Ishikawa (cell line): Measurements from ENCODE around the gene SPOP.

Source experiments
- CEBPB ChIP-seq: IDR thresholded peaks from 2 replicates; pipeline ENCODE4 v1.6.1; 2012
- CREB1 ChIP-seq: IDR thresholded peaks from 2 replicates; pipeline ENCODE4 v1.6.1; 2012; ENCODE audit warnings: low read depth
- EGR1 ChIP-seq: IDR thresholded peaks from 2 replicates; pipeline ENCODE4 v1.6.1; 2012
- EP300 ChIP-seq: IDR thresholded peaks from 2 replicates; pipeline ENCODE4 v1.6.1; 2012; ENCODE audit warnings: borderline replicate concordance
- FOXM1 ChIP-seq: IDR thresholded peaks from 2 replicates; pipeline ENCODE4 v1.6.1; 2012; ENCODE audit warnings: low read depth, borderline replicate concordance
- NFIC ChIP-seq: IDR thresholded peaks from 2 replicates; pipeline ENCODE4 v1.6.1; 2012
- RAD21 ChIP-seq: IDR thresholded peaks from 2 replicates; pipeline ENCODE4 v1.6.1; 2012; ENCODE audit warnings: low read depth
- TAF1 ChIP-seq: IDR thresholded peaks from 2 replicates; pipeline ENCODE4 v1.6.1; 2012; ENCODE audit warnings: low read depth, mild to moderate bottlenecking
- TCF12 ChIP-seq: IDR thresholded peaks from 2 replicates; pipeline ENCODE4 v1.6.1; 2012; ENCODE audit warnings: low read depth
- TEAD4 ChIP-seq: IDR thresholded peaks from 2 replicates; pipeline ENCODE4 v1.6.1; 2012
- USF1 ChIP-seq: IDR thresholded peaks from 2 replicates; pipeline ENCODE4 v1.6.1; 2012
- YY1 ChIP-seq: IDR thresholded peaks from 2 replicates; pipeline ENCODE4 v1.6.1; 2012; ENCODE audit warnings: low read depth
- ZBTB7A ChIP-seq: IDR thresholded peaks from 2 replicates; pipeline ENCODE4 v1.6.1; 2012; ENCODE audit warnings: low read depth
- TF ChIP-seq, protein P1 (sequence below): IDR thresholded peaks from 2 replicates; pipeline ENCODE4 v1.6.1; 2012
- TF ChIP-seq, protein P2 (sequence below): IDR thresholded peaks from 2 replicates; pipeline ENCODE4 v1.6.1; 2012; ENCODE audit warnings: low read depth, mild to moderate bottlenecking

Gene SPOP

GRCh38 chr17:49707246-49707607 lies 29.3 kb upstream of the SPOP start:
- no peak for TF ChIP-seq YY1
- TF ChIP-seq EGR1 = no peak
- TF ChIP-seq, protein P1, sequence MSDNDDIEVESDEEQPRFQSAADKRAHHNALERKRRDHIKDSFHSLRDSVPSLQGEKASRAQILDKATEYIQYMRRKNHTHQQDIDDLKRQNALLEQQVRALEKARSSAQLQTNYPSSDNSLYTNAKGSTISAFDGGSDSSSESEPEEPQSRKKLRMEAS = no peak
- TF ChIP-seq RAD21 = no peak
- TF ChIP-seq USF1 = no peak
- no peak for TF ChIP-seq TEAD4
- TF ChIP-seq CEBPB = no peak
- no peak for TF ChIP-seq FOXM1
- TF ChIP-seq, protein P2, sequence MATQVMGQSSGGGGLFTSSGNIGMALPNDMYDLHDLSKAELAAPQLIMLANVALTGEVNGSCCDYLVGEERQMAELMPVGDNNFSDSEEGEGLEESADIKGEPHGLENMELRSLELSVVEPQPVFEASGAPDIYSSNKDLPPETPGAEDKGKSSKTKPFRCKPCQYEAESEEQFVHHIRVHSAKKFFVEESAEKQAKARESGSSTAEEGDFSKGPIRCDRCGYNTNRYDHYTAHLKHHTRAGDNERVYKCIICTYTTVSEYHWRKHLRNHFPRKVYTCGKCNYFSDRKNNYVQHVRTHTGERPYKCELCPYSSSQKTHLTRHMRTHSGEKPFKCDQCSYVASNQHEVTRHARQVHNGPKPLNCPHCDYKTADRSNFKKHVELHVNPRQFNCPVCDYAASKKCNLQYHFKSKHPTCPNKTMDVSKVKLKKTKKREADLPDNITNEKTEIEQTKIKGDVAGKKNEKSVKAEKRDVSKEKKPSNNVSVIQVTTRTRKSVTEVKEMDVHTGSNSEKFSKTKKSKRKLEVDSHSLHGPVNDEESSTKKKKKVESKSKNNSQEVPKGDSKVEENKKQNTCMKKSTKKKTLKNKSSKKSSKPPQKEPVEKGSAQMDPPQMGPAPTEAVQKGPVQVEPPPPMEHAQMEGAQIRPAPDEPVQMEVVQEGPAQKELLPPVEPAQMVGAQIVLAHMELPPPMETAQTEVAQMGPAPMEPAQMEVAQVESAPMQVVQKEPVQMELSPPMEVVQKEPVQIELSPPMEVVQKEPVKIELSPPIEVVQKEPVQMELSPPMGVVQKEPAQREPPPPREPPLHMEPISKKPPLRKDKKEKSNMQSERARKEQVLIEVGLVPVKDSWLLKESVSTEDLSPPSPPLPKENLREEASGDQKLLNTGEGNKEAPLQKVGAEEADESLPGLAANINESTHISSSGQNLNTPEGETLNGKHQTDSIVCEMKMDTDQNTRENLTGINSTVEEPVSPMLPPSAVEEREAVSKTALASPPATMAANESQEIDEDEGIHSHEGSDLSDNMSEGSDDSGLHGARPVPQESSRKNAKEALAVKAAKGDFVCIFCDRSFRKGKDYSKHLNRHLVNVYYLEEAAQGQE = no peak
- TF ChIP-seq TAF1 = no peak
- no peak for TF ChIP-seq EP300
- TF ChIP-seq NFIC = no peak
- no peak for TF ChIP-seq ZBTB7A
- no peak for TF ChIP-seq TCF12

DNA sequence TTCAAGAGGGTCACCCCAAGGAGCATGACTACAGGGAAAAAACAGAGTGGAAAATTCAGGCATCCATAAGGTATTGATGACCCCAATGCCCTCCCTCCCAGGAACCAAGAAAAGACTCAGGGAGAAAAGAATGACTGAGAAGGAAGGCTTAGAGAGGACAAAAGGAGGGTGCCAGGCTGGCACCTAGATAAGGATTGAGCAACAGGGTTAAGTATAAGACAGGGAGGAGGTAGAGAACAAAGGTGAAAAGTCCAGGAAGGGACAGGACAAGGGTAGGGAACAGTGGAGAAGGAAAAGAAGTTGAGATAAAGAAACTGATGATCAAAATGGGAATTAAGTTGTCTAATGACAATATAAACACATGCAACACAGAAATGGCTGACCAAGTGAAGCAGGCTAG lies 27.4 kb upstream of the SPOP start:
- no peak for TF ChIP-seq NFIC
- no peak for TF ChIP-seq YY1
- no peak for TF ChIP-seq ZBTB7A
- TF ChIP-seq TEAD4 = no peak
- TF ChIP-seq FOXM1 = no peak
- no peak for TF ChIP-seq TCF12
- TF ChIP-seq USF1 = no peak
- no peak for TF ChIP-seq CREB1
- TF ChIP-seq, protein P2 = no peak
- no peak for TF ChIP-seq EGR1
- TF ChIP-seq EP300 = no peak
- no peak for TF ChIP-seq RAD21
- no peak for TF ChIP-seq CEBPB

- TF ChIP-seq, protein P1 = no peak
- TF ChIP-seq EP300 (no peak), TAF1 (no peak), ZBTB7A (no peak), EGR1 (no peak), RAD21 (no peak), CREB1 (no peak), CEBPB (no peak), FOXM1 (no peak), YY1 (no peak), USF1 (no peak), TEAD4 (no peak)
Observed at GRCh38 chr17:49703557-49704277, 25.8 kb upstream of the SPOP start.

DNA sequence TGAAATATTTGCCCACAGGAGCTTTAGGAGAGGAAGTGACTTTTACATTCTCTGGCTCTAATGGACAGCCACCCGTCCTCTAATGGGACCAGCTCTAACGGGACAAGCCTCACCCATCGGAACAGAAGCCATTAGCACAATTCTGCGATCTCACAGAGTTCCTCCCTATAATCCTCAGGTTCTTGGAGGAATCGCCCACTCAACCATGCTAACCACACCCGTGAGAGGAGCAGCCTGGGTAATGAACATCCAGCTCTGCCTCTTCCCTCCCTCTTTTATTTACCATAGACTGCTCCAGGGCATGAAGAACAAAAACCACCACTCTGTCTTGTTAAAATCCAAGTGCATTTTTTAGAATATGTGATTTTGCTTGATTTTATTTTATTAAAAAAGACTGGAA lies 23.1 kb upstream of the SPOP start:
- TF ChIP-seq RAD21 (no peak), USF1 (no peak), ZBTB7A (no peak), YY1 (no peak), EGR1 (no peak)
- TF ChIP-seq, protein P2 = no peak
